SIG-M5 (cell line): ENCODE results near the gene ERICH4.
A peak's percentile ranks its signal among the peaks of the same experiment; 100 is the strongest.
"Not testable (repeated sequence)": the region's sequence is repeated elsewhere in the genome, so short reads cannot be mapped to it uniquely, and the experiment has no call there.

Experiments used
- DNase-seq: peaks from one replicate; lab custom pipeline; 2025; lab: John Stamatoyannopoulos, UW

The ERICH4 gene

DNA sequence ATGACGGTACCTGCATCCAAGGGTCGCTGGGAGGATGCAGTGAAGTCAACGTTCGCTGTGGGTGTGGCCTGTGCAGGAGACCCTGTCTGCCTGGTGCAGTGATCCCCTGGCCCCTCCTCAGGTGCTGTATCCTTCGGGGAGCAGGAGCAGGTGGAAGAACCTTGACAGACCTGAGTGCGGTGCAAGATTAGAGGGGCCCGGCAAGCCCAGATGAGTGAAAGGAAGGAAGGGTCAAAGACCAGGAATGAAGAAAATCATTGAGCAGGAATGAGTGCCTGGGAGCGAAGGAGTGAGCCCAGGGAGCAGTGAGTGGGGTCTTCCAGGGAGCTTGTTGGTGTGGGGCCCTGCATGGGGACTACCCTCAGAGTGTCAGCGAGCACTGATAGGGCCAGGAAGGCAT, 28.5 kb upstream of the ERICH4 start:
- DNase-seq = no peak

DNA sequence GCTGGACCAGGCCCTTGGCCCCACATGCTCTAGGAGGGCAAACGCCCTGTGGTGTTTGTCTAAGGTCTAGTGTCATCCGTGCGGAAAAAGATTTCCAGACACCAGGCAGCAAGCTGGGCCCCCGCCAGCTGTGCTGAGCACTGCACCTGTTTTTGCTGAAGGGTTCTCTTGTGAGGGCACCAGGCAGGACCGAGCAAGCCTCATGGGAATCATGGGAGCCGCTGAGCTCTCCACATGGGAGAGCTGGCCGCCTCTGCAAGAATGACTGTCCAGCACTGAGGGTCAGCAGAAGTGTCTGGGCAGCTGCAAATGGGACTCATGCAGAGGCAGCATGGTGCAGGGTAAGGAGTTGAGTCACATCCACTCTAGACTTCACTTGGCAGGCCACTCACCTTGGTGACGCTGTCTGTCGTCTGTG, 27.8 kb upstream of the ERICH4 start:
- DNase-seq = no peak

DNA sequence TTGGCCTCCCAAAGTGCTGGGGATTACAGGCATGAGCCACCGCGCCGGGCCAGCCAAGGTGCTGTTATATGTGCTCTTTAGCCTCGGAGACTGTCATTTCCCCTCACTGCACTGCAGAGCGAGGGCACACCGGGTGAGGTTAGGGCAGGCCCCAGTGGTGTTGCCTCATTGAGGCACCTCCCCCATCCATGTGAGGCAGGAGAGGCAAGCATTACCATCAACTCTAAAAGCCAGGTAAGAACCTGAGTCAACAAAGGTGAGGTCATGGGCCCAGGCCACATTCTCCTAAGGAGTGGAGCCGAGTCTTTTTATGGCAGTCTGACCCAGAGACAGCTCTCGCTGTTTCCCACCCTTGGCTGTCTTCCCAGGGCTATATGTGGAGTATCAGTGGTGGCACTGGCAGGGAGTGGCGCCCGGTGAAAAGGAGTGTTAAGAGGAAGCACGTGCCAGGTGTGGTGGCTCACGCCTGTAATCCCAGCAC, 26.7 kb upstream of the ERICH4 start:
- no peak for DNase-seq

DNA sequence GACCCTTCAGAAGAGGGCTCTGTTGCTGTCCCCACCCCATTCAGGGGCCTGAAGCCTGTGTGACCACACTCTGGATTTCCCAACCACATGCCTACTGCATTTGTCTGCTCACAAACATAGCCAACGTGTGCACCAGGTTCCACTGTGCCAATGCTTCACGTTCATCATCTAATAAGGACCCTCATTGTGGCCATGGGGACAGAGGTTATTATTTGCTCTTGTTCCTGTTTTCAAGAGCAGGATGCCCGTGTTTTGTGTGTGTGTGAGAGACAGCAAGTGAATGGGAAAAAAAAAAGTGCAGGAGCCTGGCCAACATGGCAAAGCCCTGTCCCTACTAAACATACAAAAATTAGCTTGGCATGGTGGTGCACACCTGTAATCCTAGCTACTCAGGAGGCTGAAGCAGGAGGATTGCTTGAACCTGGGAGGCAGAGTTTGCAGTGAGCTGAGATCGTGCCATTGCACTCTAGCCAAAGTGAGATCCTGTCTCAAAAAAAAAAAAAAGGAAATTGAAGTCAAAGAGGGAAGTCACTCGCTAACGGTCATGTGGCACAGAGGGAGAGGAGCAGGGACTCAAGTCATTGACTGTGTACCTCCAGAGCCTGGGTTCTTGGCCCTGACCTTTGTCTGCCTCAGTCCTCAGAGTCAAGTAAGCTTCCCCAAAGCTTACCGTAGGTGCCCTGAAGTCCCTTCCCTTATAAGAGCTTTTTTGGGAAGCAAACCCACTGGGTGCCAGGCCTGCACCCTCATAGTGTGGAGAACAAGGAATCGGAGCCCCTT, 22.7 kb upstream of the ERICH4 start:
- peak; percentile 35 for DNase-seq

DNA sequence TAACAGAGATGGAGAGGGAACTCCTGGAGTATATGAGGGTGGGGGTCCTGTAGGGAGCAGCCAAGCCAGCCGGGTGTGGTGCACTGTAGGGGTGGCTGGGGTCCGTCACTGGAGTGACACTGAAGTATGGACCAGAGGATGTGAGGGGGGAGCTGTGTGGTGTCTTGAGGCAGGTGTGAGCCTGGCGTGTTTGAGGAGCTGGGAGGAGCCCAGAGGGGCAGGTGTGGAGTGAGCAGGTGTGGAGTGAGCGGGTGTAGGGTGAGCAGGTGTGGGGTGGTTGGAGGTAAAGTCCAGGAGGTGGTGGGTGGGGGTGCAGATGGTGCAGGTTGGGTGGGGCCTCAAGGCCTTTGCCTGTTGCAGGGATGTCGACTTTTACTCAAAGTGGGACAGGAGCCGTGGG, 21.6 kb upstream of the ERICH4 start:
- DNase-seq = no peak

DNA sequence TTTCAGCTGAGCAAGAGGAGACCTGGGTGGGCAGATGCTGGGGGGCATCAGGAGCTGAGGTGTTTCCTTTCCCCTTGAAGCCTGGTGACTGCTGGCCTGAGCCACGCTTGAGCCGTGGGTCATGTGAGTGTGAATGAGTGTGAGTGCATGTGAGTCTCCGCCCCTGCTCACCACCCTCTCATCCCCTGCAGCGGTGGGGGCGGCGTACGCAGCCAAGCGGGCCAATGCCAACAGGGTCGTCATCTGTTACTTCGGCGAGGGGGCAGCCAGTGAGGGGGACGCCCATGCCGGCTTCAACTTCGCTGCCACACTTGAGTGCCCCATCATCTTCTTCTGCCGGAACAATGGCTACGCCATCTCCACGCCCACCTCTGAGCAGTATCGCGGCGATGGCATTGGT, 21.0 kb upstream of the ERICH4 start:
- DNase-seq = no peak

DNA sequence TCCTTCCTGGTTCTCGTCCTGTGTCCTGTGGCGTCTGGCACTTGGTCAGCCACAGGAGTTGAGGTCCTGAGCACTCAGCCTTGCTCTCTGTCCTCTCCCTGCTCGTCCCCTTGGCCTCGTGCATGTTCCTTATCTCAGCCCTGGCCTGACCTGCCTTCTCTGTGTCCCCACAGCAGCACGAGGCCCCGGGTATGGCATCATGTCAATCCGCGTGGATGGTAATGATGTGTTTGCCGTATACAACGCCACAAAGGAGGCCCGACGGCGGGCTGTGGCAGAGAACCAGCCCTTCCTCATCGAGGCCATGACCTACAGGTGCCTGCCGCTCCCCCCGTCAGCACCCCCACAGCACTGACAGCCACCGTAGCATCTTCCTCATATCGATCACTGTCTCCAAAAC, 20.5 kb upstream of the ERICH4 start:
- DNase-seq = no peak

DNA sequence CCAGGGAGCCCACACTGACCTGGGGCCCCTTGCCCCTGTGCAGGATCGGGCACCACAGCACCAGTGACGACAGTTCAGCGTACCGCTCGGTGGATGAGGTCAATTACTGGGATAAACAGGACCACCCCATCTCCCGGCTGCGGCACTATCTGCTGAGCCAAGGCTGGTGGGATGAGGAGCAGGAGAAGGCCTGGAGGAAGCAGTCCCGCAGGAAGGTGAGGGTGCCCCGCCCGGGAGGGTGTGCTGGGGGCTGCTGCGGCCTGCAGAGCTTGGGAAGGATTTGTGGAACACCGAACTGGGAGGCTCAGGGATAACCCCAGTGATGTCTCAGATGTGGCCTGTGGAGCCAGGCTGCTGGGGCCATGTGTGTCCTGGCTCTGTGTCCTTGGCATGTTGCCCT, 20.0 kb upstream of the ERICH4 start:
- DNase-seq = no peak

DNA sequence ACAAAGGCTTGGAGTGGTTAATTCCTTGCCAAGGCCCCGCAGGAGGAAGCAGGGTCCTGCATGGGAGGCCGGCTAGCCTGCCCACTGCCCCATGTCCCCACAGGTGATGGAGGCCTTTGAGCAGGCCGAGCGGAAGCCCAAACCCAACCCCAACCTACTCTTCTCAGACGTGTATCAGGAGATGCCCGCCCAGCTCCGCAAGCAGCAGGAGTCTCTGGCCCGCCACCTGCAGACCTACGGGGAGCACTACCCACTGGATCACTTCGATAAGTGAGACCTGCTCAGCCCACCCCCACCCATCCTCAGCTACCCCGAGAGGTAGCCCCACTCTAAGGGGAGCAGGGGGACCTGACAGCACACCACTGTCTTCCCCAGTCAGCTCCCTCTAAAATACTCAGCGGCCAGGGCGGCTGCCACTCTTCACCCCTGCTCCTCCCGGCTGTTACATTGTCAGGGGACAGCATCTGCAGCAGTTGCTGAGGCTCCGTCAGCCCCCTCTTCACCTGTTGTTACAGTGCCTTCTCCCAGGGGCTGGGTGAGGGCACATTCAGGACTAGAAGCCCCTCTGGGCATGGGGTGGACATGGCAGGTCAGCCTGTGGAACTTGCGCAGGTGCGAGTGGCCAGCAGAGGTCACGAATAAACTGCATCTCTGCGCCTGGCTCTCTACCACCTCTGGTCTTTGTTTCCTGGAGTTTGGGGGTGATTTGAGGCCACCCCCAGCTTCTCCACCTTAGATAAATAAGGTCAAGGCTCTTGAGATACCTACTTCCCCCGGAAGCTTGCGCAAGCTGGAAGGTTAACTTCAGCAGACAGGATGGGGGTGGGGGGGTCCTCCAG, 18.4 kb upstream of the ERICH4 start:
- DNase-seq = no peak

DNA sequence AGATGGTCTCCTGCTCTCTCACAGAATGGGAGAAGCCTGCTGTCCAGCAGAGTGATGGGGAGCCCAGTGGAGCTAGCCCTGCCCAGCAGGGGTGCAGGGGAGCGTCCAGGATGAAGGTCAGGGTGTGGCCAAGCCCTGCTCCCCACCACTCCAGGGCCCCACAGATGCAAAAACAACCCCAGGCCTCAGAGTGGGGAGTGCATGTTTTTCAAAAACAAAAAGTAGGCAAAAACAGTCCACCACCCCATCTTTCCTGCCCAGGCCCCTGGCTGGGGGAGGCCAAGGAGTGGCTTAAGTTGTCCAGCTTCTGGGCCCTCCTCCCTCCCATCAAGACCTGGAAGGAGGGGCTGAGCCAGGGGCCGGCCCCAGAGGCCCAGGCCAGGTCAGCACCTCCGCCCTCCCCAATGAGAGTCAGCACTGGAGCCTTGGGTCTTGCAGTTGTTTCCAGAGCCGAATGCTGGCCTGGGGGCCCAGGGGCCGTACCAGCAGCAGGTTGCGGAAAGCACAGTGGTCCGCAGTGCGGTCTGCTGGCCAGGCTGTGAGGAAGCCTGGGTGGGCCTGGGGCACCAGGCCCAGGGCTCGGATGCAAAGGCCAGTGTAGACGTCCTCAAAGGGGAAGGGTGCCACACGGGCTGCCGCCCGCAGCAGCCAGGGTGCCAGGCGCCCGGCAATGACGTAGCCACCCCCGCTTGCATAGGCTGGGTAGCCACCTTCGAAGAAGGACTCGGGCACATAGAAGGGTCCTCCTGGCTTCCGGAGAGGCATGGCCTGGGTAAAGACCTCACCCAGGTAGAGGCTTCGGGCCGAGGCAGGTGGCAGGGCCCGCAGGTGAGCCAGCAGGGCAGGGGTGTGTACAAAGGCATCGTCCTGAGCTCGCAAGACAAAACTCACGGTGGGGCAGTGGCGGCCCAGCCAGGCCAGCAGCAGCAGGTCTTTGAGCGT, 17.5 kb upstream of the ERICH4 start:
- DNase-seq = no peak

DNA sequence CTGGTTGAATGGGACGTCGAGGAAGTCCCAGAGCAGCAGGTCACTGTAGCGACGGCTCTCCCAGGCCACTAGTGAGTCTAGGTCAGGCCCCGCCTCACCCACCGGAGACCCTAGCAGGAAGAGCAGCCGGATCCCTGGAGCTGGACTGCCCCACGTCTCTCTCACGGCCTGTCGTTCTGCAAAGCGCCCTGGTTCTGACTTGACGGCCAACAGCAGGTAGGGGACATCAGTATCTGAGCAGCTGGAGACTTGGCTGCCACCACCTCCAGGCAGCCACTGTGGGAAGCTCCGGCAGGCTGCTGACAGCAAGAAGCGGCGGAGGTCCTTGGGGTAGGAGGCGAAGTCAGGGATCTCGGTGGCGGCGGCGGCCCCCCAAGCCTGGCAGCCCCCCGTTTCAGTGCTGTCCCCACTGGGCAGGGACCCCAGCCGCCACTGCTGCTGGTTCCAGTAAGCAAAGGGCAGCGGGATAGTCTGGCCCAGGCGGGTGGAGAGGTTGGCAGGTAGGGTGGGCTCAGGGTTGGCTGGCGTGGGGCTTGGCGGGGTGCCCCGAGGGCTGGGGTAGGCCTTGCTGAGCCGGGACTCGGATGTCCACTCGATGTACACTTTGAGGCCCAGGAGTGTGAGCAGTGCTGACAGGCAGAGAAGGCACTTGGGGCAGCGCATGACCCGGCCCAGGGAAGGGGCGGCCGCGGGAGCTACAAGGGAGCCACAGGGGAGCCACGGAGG, 16.7 kb upstream of the ERICH4 start:
- no peak for DNase-seq

DNA sequence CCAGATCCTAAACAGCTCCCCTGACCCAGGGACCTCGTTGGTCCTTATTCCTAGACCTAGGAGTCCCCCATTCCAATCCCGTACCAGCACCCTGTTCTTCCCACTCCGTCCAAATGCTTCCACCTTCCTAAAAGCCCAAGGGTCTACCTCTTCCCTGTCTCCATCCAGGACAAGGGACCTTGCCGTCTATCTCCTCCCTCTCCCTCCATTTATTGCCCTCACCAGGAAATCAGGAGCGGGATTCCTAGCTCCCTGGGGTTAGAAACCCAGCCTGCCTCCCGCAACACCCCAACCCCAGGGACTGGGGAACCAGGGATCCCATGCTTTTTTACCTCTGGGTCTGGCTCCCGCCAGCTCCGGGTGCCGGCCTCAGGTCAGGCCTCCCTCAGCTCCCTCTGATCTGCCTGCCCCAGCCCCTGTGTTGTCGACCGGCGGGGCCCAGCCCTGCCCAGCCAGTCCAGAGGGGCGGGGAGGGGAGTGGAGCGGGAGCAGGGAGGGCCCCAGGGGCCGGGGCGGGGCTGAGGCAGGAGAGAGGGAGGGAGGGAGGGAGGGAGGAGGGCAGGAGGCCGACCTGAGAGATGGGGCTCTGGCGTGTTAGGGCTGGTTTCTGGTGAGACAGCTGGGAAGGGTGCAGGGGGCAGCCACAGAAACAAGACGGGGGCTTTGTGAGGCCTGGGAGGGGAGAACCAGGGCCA, 15.9 kb upstream of the ERICH4 start, which contains the start of gene B3GNT8:
Gene B3GNT8, minus strand, starts transcription at position 423 of the 695 bp plus-strand sequence. CDS start 596 bp downstream, outside the sequence.
- DNase-seq = no peak

DNA sequence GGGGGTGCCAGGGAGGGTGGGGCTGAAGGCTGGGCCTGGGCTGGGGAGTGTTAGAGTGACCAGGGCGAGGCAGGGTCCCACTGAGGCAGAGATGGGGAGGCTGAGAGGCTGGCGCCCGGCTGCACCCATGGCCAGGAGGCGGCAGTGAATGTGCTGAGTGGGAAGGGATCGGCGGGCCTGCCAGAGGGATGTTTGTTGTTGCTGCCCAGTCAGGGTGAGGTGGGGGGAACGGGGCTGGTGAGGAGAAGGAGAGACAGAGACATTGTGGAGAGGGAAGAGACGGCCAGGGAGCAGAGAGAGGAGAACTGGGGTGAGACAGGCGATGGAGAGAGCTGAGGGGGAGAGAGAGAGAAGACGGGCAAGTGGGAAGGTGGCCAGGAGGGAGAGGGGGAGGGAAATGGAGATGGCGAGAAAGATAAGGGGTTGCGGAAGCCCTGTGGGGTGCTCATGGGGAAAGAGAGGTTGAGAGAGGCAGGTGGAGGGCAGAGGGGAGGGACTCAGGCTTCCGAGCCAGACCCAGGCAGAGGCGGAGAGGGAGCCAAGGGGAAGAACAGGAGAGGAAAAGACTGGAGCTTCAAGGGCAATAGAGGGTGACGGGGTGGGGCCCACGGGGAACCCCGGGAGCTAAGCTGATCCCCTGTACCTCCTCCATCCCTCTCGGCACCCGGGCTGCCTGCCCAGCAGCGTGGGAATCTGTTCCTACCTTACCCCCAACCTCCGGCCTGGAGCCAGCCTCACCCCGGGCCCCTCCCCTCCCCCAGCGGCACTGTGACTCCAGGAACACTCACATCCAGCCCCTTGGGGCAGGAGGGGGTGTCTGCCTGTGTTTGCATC, 15.1 kb upstream of the ERICH4 start:
- no peak for DNase-seq

DNA sequence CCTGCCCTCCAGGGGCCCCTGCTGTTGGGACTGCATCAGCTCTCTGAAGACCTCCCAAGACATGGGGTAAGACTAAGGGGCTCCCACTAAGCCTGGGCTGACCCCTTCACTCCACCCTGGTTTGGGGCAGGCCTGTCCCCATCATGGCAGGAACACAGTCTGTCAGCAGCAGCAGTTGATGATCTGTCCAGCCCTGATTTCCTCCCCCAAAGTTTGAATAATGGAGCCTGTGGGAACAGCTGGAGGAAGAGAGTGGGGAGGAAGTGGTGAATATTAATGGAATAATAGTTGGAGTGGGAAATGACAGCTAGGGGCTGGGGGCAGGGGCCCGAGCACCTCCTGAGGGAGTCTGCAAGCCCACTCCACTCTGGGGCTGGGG, 14.5 kb upstream of the ERICH4 start:
- DNase-seq = no peak

DNA sequence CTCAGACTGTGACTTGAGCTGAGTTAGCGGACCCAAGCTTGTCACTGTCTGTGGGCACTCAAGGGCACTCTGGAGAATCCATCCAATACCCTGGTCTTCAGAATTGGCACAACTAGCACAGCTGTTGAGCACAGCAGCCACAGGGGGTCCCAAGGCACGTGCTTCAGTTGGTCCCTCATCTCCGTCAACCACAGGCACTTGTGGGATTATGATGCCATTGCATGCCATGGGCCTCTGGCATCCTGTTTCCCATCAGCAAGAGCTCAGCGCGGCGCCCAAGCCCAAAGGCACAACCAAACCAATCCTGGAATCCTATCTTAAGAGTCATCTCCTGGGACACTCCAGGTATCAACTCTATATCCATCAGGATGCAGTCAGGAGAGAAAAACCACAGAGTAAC, 12.0 kb upstream of the ERICH4 start:
- DNase-seq = no peak

DNA sequence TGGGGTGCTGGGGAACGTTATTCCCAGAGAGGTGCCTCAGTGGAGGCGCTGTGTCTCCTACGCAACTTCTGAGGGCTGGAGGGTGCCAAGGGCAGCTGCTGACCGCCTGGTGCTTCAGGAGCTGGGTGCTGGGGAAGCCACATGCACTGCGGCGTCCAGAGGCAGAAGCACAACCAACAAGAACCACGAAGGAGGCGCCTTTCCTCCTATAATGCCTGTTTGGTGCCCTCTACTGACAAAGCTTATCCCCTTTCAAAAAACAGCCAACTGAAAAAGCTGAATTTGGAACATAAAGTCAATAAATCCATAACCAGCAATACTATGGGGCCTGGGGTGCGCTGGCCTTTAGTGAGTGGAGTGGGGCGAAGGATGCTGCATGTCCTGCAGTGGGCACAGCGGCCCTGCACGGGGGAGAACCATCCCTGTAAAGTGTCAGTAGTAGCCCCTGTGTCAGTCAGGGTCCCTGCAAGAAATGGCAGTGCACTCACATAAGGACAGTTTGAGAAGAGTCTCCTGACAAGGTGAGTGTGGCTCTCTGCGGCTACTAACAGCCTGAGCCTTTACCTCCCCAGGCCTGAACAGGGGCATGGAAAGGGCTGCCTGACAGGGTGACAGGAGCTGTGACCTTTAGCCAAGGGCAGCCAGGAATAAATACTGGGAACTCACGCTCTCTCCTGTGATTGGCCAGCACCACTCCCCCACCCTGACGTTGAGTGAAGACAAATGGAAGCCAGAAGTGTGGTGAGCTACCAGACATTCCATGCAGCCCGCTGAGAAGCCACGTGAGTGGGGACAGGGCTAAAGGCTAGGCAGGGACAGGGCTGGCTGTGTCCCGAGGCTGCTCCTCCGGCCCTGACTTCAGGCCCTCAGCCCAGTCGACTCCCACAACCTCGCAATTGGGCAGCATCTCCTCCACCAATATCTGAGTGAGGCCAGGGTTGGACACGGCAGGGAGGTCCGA, 11.2 kb upstream of the ERICH4 start:
- no peak for DNase-seq

DNA sequence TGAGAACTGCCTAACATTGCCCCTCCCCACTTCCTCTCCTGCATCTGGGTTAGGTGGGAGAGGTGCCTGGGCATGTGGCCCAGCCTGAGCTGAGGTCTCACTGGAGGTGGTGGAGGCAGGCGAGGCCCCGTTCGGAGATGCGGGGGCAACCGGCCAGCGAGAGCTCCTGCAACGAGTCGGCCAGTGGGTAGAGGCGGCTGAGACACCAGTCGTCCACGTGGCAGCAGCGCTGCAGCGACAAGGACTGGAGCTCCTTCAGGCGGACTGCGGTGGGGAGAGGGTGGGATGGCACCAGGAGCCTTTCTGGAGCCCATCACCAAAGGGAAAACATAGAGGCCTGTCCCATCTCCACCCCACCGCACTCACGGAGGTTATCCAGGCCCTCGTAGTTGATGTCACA, 9.8 kb upstream of the ERICH4 start:
- DNase-seq = no peak

DNA sequence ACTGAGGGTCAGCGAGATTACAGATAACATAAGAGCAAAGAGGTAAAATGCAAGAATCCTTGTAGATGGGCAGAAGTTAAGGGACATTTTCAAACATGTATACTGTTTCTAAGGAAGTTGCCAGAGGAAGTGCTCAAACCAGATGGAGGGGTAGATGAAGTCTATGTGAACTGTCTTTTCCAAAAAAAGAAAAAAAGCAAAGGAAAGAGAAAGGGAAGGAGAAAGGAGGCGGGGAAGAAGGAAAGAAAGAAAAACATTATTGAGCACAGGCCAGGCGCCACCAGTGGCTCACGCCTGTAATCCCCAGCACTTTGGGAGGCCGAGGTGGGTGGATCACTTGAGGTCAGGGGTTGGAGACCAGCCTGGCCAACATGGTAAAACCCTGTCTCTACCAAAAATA, 8.5 kb upstream of the ERICH4 start:
- no peak for DNase-seq

DNA sequence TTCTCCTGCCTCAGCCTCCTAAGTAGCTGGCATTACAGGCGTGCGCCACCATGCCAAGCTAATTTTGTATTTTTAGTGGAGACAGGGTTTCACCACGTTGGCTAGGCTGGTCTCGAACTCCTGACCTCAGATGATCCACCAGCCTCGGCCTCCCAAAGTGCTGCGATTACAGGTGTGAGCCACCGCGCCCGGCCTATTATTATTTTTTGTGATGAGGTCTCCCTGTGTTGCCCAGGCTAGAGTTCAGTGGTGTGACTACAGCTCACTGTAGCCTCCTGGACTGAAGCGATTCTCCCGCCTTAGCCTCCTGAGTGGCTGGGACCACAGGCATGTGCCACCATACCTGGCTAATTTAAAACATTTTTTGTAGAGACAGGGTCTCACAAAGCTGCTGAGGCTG, 7.6 kb upstream of the ERICH4 start:
- not testable (repeated sequence) for DNase-seq
